Occipital lobe (tissue), 3 donors: ENCODE measurements around the gene TTC13. TPM values are rescaled to one million over a fixed set of nuclear protein-coding genes. Genes with fewer than 3 reads are reported as not detected.

ENCODE experiments used
- DNase-seq: peaks from one replicate; lab custom pipeline; 2025; lab: John Stamatoyannopoulos, UW
- small RNA-seq: library from RNA; depleted of rRNA; stranded (forward); fragments of <200 nt; gene quantifications from one replicate; pipeline ENCODE3, GENCODE V24; 2014
- total RNA-seq: library from RNA; depleted of rRNA; stranded (reverse); fragments of >200 nt; gene quantifications from one replicate; pipeline ENCODE4 v1.2.3, GENCODE V29; 2014

Gene TTC13
- total RNA-seq, 1 donor from 2014 or later = 56.1 TPM

DNA sequence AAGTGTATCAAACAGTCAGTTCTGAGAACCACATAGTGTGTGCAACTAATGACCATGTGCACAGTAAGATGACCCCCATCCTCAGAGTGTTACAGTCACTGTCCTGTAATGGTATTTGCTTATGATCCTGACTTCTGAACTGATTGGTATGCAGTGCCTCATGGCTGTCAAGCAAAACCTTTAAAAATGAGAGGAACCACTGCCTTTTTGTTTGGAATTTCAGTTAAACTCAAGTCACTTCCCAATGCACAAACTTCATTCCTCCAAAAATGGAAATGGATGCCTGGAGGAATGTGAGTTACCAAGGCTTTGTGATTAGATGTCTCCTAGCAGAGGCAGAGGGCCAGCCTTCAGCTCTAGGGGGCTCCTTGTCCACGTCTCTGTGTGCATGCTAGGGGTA, 120.8 kb downstream of the TTC13 start:
- DNase-seq = no peak

GRCh38 chr1:230857077-230857476, 121.6 kb downstream of the TTC13 start:
- peak; percentile 64 for DNase-seq

Small RNA genes within 50 kb of the gene (small RNA-seq; reads per million reads assigned to genes)
- gene RN7SL837P = not detected

Other genes with a start within 250 kb of the TTC13 start
- gene CAPN9, start 231.5 kb downstream of the TTC13 start, total RNA-seq = 0.16 TPM
- gene C1orf198, start 110.3 kb downstream of the TTC13 start, total RNA-seq = 14.5 TPM
- gene ARV1, start 233 bp upstream of the TTC13 start, total RNA-seq = 17.2 TPM
- gene FAM89A, start 61.4 kb upstream of the TTC13 start, total RNA-seq = 6.7 TPM
- 44.9 TPM for gene TRIM67, start 183.2 kb upstream of the TTC13 start, total RNA-seq